Measurements from ENCODE around the gene UBXN11.

GRCh38 chr1:26330276-26330675, 23.8 kb upstream of the UBXN11 start:
- no peak for TF ChIP-seq REST (IDR thresholded peaks at IDR 0.05; ENCODE audit: borderline replicate concordance)
- no peak for TF ChIP-seq EP300 (conservative IDR thresholded peaks at IDR 0.05; ENCODE audit: poor library complexity, severe bottlenecking)
- TF ChIP-seq POLR2AphosphoS5 (IDR thresholded peaks at IDR 0.05) = no peak
- no peak for TF ChIP-seq SMC3 (conservative IDR thresholded peaks at IDR 0.05; ENCODE audit: poor library complexity)
- no peak for TF ChIP-seq CTCF (IDR thresholded peaks at IDR 0.05; ENCODE audit: poor library complexity, severe bottlenecking)
- TF ChIP-seq MXI1 (conservative IDR thresholded peaks at IDR 0.05; ENCODE audit: poor library complexity, severe bottlenecking) = no peak
- TF ChIP-seq EZH2 (IDR thresholded peaks at IDR 0.05; ENCODE audit: borderline replicate concordance, insufficient read depth, low read length, poor library complexity, severe bottlenecking) = no peak
- no peak for TF ChIP-seq RAD21 (conservative IDR thresholded peaks at IDR 0.05)

Measured in neural cell (in vitro differentiated cells).